ENCODE data around the gene CLIC5.

- TF ChIP-seq POLR2A (IDR thresholded peaks at IDR 0.05), result no peak
- no peak for TF ChIP-seq CTCF (IDR thresholded peaks at IDR 0.05)
Observed at GRCh38 chr6:45921691-45922281, 93.9 kb downstream of the CLIC5 start.
